OCI-LY7 (cell line): ENCODE data around the gene CALHM2. TPM values are rescaled to one million over a fixed set of nuclear protein-coding genes. Genes with fewer than 3 reads are reported as not detected.

Experiments used
- BruUV-seq: library from RNA; stranded (reverse); fragments of 400-500 nt; replicated peaks from 2 replicates; lab custom pipeline; 2021; lab: Mats Ljungman, UMichigan
- CTCF ChIA-PET: fragments of 300-600 bp; sonication (Branson Sonifier 250); formaldehyde crosslinking; loops from one replicate; lab custom pipeline; 2022; ENCODE audit warnings: antibody characterized with exemption; ENCODE audit not compliant: unreplicated experiment; lab: Charles Lee
- POLR2A ChIA-PET: fragments of 300-600 bp; sonication (Branson Sonifier 250); formaldehyde crosslinking; loops from one replicate; lab custom pipeline; 2022; ENCODE audit warnings: antibody characterized with exemption; lab: Charles Lee
- DNase-seq: peaks from one replicate; pipeline ENCODE4 v3.0.0-alpha.2; 2015; ENCODE audit warnings: low spot score
- H2AFZ ChIP-seq: fragments of 200-600 bp; sonication (generic), shearing (Covaris generic); 2 replicates; pipeline ENCODE4 v1.6.1; 2014; ENCODE audit warnings: mild to moderate bottlenecking, antibody characterized with exemption, low read length, moderate library complexity
- H3K27ac ChIP-seq: fragments of 200-600 bp; sonication (generic); 2 replicates; pipeline ENCODE4 v1.5.1; 2014; ENCODE audit warnings: mixed run types, low read depth, mild to moderate bottlenecking, moderate library complexity, low read length, inconsistent platforms; ENCODE audit not compliant: poor library complexity, severe bottlenecking
- H3K36me3 ChIP-seq: fragments of 200-600 bp; sonication (generic); 2 replicates; pipeline ENCODE4 v1.6.1; 2014; ENCODE audit warnings: mild to moderate bottlenecking, antibody characterized with exemption, low read length, moderate library complexity, mixed read lengths; ENCODE audit not compliant: insufficient read depth
- H3K4me1 ChIP-seq: fragments of 200-600 bp; sonication (generic); 2 replicates; pipeline ENCODE4 v1.5.1; 2014; ENCODE audit warnings: mild to moderate bottlenecking, low read length; ENCODE audit not compliant: insufficient read depth, poor library complexity, severe bottlenecking
- H3K4me2 ChIP-seq: fragments of 200-600 bp; sonication (generic); 2 replicates; pipeline ENCODE4 v1.6.1; 2014; ENCODE audit warnings: mild to moderate bottlenecking, low read length
- H3K4me3 ChIP-seq: fragments of 200-600 bp; sonication (generic); 2 replicates; pipeline ENCODE4 v1.5.1; 2014; ENCODE audit warnings: mild to moderate bottlenecking, low read depth, low read length; ENCODE audit not compliant: poor library complexity, severe bottlenecking
- H3K79me2 ChIP-seq: fragments of 200-600 bp; sonication (generic); 2 replicates; pipeline ENCODE4 v1.6.1; 2016; ENCODE audit warnings: low read depth, mild to moderate bottlenecking, low read length, moderate library complexity, mixed read lengths; ENCODE audit not compliant: insufficient read depth
- H3K9me2 ChIP-seq: fragments of 200-600 bp; sonication (generic); 2 replicates; pipeline ENCODE4 v1.6.1; 2016; ENCODE audit warnings: mild to moderate bottlenecking, low read length, mixed read lengths; ENCODE audit not compliant: insufficient read depth
- H3K9me3 ChIP-seq: fragments of 200-600 bp; sonication (generic); 2 replicates; pipeline ENCODE4 v1.6.1; 2014; ENCODE audit warnings: mild to moderate bottlenecking, mixed run types, low read length, mixed read lengths
- H4K20me1 ChIP-seq: fragments of 200-600 bp; sonication (generic); 2 replicates; pipeline ENCODE4 v1.6.1; 2014; ENCODE audit warnings: mild to moderate bottlenecking, antibody characterized with exemption, low read length, moderate library complexity, mixed read lengths; ENCODE audit not compliant: insufficient read depth
- EZH2phosphoT487 ChIP-seq: fragments of 200-600 bp; sonication (generic); IDR thresholded peaks from 2 replicates; pipeline ENCODE4 v1.6.1; 2018; ENCODE audit warnings: low read depth, borderline replicate concordance, mild to moderate bottlenecking, mixed run types, antibody characterized with exemption, low read length, moderate library complexity, mixed read lengths
- intact Hi-C: fragments of 100-400 bp; cut with micrococcal nuclease; formaldehyde crosslinking; loops from one replicate; pipeline ENCODE4 v1.10.0; 2022; ENCODE audit not compliant: unreplicated experiment
- total RNA-seq, 2 experiments: library from RNA; depleted of rRNA in 1 of 2; stranded (reverse); fragments of >200 nt in 1 of 2; shearing (Covaris generic) in 1 of 2; gene quantifications; 2 replicates each; pipeline ENCODE4 v1.2.3, GENCODE V29; 2014 to 2022
- TF ChIP-seq, protein P1 (sequence below): fragments of 200-600 bp; sonication (generic); conservative IDR thresholded peaks from 2 replicates; pipeline ENCODE4 v1.5.1; 2014; ENCODE audit warnings: mild to moderate bottlenecking, antibody characterized with exemption, low read length, moderate library complexity, mixed read lengths

Gene CALHM2
- total RNA-seq, 2 experiments from 2014 or later = not detected

- peak overlapping the region; percentile 83 for H3K4me2 ChIP-seq
- no peak overlapping the region for H2AFZ ChIP-seq
- H3K79me2 ChIP-seq = no peaks in the 10 kb centered on the region
- H3K9me2 ChIP-seq = no peaks in the 10 kb centered on the region
- TF ChIP-seq, protein P1, sequence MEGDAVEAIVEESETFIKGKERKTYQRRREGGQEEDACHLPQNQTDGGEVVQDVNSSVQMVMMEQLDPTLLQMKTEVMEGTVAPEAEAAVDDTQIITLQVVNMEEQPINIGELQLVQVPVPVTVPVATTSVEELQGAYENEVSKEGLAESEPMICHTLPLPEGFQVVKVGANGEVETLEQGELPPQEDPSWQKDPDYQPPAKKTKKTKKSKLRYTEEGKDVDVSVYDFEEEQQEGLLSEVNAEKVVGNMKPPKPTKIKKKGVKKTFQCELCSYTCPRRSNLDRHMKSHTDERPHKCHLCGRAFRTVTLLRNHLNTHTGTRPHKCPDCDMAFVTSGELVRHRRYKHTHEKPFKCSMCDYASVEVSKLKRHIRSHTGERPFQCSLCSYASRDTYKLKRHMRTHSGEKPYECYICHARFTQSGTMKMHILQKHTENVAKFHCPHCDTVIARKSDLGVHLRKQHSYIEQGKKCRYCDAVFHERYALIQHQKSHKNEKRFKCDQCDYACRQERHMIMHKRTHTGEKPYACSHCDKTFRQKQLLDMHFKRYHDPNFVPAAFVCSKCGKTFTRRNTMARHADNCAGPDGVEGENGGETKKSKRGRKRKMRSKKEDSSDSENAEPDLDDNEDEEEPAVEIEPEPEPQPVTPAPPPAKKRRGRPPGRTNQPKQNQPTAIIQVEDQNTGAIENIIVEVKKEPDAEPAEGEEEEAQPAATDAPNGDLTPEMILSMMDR = no peak
- no peak for TF ChIP-seq EZH2phosphoT487
- intact Hi-C loops = no loop called here
- POLR2A ChIA-PET = interaction anchor here (0.8 to 1.1 kb wide), 2 partner anchors 13 to 50 kb away, joined by 3 to 7 read pairs; no protein-coding TSS in a partner anchor
- no TSS peak for BruUV-seq
- peaks cover 25% of the 10 kb centered on the region for H3K4me1 ChIP-seq
- no peak for DNase-seq
- H3K27ac ChIP-seq = no peak overlapping the region
- CTCF ChIA-PET = interaction anchor here (0.6 kb wide), 1 partner anchor 107 kb away, joined by 3 read pairs; no protein-coding TSS in a partner anchor
- no peaks in the 10 kb centered on the region for H3K9me3 ChIP-seq
- no peaks in the 10 kb centered on the region for H4K20me1 ChIP-seq
- no peak overlapping the region for H3K4me3 ChIP-seq
- no peaks in the 10 kb centered on the region for H3K36me3 ChIP-seq
These were observed 40.6 kb upstream of the CALHM2 start for GRCh38 chr10:103492655-103493261.

- Histone ChIP-seq H3K4me1 (peaks cover 25% of the 10 kb centered on the region), H3K4me2 (no peak overlapping the region), H3K9me2 (no peaks in the 10 kb centered on the region), H3K4me3 (no peak overlapping the region), H4K20me1 (no peaks in the 10 kb centered on the region), H3K27ac (no peak overlapping the region), H3K9me3 (no peaks in the 10 kb centered on the region), H3K79me2 (no peaks in the 10 kb centered on the region), H2AFZ (no peak overlapping the region), H3K36me3 (no peaks in the 10 kb centered on the region)
- BruUV-seq = no TSS peak
- CTCF ChIA-PET = interaction anchor here (0.6 kb wide), 1 partner anchor 108 kb away, joined by 3 read pairs; no protein-coding TSS in a partner anchor
- intact Hi-C loops = no loop called here
- no peak for DNase-seq
- no peak for TF ChIP-seq EZH2phosphoT487
- TF ChIP-seq, protein P1 = no peak
- POLR2A ChIA-PET = no interaction called here
These were observed 39.7 kb upstream of the CALHM2 start for GRCh38 chr10:103491729-103492364.

GRCh38 chr10:103490986-103491314, 38.8 kb upstream of the CALHM2 start:
- ChIA-PET POLR2A (interaction anchor here (0.9 to 1.4 kb wide), 2 partner anchors 15 to 95 kb away, joined by 3 read pairs; partner anchors contain the start of genes ATP5MK and PDCD11), CTCF (interaction anchor here (0.6 to 0.7 kb wide), 2 partner anchors 14 to 215 kb away, joined by 3 read pairs; no protein-coding TSS in a partner anchor)
- no peaks in the 10 kb centered on the region for H3K36me3 ChIP-seq
- no peak for TF ChIP-seq EZH2phosphoT487
- TF ChIP-seq, protein P1 = no peak
- no peak for DNase-seq
- peaks cover 25% of the 10 kb centered on the region for H3K4me1 ChIP-seq
- no peak overlapping the region for H3K4me3 ChIP-seq
- no peaks in the 10 kb centered on the region for H3K9me2 ChIP-seq
- no peaks in the 10 kb centered on the region for H3K79me2 ChIP-seq
- intact Hi-C loops = no loop called here
- H4K20me1 ChIP-seq = no peaks in the 10 kb centered on the region
- H3K27ac ChIP-seq = peak overlapping the region; percentile 6
- H3K4me2 ChIP-seq = peak overlapping the region; percentile 23; the same call in 1 of the 2 replicates
- no peaks in the 10 kb centered on the region for H3K9me3 ChIP-seq
- no TSS peak for BruUV-seq
- no peak overlapping the region for H2AFZ ChIP-seq
